HG03354 (cell line): Measurements from ENCODE around the gene NAV2.

Source experiments
- ATAC-seq: cut with Tn5 transposase; IDR thresholded peaks from one replicate; pipeline ENCODE4 v1.9.1; 2021; ENCODE audit warnings: mild to moderate bottlenecking; ENCODE audit not compliant: unreplicated experiment, poor library complexity, severe bottlenecking

NAV2 gene

DNA sequence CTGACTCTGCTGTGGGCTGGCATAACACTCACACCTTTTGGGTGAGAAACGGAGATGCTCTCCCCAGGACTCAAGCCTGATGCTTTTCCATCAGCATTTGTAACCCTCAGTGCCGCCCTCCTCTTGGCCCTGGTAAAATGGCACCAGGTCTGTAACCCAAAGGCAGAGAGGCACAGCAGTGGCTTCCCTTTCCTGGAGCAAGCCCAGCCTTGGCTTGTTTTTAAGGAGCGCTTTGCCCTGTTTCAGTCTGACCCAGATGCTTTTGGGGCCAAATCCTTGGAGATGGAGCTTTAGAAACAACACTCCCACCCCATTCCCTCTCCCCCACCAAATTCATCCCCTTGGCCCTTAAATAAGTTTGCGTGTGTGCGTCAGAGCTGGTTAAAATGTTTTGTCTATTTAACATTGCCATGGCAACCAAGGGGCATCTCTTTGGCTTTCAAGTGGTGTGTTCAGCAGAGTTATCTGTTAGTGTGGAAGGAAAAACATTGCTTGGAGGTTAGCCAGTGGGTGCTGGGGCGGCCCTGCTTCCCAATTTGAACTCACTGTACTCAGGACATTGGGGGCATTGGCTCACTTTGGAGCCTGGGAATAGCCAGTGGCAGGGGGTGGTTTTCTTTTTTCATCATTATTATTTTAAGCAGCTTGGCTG, 134.1 kb downstream of the NAV2 start:
- ATAC-seq = no peak

DNA sequence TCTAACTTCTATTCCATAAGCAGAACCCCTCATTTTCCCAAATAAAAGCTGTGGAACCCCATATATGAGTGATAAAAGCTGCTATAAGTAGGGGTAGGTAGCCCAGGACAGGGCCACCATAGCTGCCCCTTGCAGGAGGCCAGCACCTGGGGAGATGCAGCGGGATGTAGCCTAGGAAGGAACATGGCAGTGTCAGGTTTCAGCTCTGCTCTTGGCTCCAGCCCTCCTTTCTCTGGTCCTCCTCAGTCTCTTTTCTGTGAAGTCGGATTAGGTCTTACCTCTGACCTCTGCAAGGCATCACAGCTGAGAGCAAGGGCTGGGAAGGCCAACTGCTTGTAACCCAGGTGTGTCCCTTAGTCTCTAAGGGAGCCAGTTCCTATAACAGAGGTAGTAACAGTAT, 135.6 kb downstream of the NAV2 start:
- no peak for ATAC-seq

DNA sequence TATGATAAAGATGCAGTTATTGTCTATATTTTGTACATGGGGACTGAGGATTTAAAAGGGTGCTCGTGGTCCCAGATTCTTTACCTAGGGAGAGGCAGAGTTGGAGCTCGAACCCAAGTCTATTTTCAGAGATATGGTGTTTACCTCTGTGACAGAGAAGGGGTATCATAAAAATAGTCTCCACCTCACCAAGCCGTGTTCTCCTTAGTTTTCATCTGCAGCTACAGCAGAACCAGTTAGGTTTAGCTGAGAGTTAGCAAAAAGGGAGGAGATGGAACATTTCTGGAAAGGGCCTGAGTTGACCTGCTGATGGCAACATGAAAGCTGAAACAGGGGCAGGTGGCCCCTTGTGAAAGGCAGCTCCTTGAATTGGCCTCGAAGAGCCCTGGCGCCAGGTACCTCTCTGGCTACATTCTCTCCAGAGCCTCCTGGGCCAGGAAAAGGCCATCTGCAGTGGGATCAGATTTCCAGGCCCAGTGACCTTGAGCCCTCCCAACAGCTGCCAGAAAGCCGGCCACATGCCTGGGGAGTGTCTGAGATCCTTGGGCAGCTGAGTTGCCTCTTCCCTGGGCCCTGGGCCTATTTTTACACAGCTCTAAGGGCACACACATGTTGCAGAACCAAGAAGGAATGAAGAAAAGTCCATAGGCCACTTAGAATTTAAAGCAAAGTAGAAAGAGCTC, 136.6 kb downstream of the NAV2 start:
- no peak for ATAC-seq

DNA sequence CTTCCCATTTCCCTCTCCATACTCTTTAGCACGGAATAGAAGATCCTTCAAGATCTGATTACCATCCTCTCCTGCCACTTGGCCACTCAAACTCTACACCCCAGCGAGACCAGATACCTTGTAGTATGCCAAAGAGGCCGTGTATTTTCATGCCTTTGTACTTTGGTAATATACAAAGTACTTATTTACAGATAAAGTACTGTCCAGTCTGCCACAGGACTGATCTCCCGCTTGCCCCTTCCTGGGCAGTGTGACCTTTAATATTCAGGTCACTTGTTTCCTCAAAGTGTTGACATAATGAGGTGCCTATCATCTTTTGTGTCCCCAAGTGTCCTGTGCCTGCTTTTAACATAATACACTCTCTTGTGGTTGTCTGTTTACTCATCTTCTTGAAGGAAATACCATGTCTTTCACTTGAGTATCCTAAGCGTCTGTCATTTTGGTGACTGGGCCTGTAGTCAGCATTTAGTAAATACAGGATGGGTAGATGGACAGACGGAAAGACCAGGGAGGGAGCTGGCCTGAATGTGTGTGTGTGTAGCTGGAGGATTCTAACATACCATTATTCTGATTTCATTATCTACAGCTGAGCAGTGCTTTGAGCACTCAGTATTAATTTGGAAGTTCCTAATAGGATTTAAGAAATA, 137.4 kb downstream of the NAV2 start:
- ATAC-seq = no peak

DNA sequence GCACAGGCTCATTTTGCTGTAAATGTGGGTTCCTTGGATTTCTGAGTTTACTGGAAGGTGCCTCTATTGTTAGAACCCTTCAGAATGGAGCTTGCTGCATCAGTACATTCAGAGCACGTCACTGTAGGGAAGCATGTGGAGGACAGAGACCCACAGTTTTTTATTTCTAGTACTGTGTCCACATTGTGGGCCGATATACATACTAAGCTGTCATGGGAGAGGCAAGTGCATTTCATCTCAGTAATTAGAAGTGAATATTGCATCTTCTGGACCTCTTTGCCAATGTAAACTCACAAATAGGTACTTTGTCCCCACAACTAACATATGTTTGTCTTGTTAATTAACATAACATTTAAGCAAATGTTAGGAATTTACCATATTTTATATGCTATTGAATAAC, 139.7 kb downstream of the NAV2 start:
- no peak for ATAC-seq

DNA sequence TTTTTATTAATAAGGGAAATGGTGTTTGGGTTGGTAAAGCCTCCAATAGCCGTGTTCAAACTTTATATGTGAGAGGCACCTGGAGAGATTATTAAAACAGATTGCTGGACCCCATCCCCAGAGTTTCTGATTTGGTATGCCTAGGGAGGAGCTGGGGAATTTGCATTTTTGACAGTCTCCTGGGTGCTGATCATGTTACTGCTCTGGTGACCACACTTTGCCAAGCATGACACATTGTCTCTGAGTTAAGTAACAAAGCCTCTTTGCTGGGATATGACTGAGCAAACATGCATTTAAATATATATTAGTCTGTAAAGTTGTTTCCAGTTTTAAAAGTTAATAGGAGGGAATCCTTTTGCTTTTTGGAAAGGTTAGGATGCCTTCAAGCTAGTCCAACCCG, 140.4 kb downstream of the NAV2 start:
- no peak for ATAC-seq

DNA sequence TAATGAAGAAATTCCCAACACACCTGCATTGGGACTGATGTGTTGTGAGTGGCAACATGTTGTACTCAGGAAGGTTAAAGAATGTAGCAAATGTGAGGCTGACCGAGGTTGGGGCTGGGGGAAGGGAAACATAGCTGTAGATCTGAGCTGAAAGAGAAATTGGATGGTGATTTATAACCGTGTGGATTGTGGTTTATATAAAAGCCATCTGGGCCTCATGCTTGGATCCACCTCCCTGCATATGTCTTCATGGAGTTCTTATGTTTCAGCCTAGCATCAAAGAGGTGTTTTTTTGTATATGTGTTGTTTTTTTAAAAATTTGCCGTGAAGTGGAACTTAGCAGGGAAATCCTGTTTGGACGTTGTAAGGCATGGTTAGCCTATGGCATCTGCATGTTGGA, 141.3 kb downstream of the NAV2 start:
- no peak for ATAC-seq

DNA sequence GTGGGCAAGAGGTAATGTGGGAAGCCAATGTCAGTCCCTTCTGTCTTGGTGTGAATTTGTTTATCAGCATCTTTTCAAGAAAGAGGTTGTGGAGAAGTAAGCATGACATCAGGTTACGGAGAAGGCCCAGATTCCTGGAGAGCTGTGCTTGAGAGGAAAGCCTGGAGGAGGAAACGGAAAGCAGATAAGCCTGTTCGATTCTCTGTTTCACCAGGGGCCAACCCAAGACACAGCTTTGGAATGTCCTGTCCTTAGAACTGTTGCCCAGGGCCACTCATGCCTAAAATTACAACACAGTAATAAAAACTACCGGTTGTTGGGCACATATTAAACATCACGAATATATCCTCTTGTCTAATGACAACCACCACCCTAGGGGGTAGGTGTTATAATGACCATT, 148.5 kb downstream of the NAV2 start:
- no peak for ATAC-seq

DNA sequence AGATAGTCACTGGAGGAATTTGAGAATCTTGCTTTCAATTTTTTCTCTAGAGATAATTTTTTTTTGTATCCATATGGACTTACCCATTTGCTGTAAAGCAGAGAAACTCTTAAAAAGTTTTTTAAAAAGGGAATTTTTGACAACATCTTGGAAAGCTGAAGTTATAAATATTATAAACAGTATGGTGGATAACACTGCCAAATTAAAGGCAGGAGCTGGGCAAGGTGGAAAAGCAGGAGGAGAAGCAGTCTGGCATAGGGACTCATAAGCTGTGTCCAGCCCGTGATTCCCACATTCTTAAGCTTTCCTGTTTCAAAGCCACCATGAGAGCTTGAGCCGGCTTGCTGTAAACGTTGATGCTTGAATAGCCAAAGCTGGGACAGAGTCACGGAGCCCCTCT, 149.5 kb downstream of the NAV2 start:
- no peak for ATAC-seq

DNA sequence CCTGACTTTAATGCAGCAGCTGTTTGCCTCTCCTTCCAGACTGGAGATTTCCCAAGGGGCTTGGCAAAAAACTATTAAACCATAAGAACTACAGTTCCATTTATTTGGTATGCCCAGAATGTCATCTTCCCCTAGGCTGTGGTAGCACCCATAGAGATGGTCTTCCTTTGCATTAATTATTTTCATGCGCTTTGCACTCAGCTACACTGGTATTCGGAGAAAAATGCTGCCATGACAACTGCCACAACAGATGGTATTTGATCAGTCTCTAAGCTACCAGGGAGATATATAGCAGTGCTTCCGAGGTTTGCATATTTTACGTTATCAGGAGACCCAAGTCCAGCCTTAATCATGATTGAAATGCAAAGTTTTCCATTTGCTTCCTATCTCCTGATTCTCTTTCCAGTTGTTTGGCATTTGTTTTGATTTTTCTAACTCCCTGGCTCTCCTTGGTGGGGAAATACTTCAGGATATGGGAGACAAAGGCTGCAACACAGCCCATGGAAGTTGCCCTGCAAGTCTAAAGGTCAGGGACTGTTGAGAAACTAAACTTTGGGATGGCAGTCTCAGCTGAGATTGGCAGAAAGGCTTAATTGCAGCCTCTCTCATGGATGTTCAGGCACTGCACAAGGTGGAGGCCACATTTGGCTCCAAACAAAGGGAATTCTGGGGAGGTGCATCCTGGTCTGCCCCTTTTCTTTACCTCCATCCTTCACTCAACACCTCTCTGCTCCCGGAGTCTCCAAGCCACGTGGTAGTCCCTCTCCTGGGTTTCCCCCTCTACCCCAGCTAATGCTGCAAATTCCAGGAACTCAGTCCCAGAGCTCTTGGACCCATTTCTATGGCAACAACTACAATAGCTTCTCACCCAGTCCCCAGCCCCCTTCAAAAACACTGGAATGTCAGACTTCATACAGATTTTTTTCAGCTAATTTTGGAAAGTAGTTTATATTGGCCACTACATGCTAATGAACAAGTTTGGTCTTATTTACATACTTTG, 151.8 kb downstream of the NAV2 start:
- ATAC-seq = no peak

DNA sequence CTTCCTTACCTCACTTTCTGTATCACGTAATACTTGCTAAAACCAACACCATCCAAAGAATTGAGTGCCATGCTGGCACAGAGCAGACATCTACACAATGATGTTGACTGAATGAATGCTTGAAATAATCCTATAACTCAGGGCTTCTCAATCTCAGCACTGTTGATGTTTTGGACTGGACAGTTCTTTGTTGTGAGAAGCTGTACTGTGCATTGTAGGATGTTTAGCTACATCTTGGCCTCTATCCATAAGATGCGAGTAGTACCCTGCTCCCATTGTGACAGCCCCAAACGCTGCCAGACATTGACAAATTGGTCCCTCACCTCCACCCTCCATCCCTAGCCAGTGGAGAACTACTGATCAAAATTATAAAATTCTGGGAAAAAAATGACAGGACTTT, 153.4 kb downstream of the NAV2 start:
- ATAC-seq = no peak

DNA sequence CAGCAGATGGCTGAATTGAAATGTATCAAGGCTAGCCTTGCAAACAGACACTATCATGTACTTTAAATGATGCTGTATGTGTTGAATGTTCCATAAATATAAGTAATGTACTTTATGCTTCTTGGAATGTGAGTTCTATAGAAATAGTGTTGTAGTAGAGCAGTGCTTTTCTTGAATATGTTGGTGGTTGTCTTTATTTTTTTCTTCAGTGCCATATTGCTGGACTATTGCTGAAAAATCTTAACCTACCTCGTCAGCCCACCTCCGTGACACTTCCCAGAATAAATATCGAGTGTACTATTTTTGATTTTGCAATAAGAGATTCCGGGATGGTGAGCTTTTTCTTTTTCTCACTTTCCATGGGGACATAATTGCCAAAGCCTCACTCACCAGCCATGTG, 153.9 kb downstream of the NAV2 start:
- ATAC-seq = no peak

DNA sequence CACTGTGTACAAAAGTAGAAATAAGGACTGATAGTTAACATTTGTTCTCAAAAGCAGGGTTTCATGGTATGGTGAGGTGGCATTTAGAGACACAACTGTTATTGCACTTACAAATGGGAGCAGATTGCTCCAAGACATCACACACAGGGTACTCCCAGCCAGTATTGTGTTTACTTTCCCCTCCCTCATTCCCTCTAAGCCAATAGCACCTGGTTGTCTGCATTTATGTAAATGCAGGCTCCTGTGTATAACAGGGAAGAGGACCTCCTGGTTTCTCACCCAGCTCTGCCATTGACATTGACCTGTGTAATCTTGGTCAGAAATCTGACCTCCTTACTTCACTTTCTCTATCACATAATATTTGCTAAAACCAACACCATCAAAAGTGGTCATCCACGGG, 154.4 kb downstream of the NAV2 start:
- ATAC-seq = no peak

DNA sequence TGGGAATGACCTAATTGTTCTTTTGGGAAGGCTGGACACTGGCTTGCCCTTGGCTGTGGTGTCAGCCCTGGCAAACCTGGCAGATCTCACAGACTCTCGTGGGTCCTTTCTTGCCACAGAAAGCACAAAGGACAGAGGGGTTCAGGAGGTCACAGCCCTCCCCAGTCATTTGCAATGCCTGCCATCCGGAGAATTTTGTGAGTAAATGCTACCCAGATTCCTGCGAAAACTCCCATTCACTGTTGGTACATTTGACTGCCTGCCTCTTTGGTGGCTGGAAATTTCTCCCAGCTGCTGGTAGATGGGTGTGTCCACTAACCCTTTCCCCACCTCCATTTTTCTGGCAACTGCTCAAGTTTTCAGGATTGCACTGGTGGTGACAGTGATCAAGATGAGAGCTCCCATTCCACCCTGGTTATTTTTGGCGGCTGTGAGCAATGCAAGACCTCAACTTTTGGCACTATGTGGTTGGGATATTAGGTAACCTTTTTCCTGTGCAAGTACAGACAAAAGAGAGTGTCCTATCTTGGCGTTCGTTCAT, 155.7 kb downstream of the NAV2 start:
- no peak for ATAC-seq

DNA sequence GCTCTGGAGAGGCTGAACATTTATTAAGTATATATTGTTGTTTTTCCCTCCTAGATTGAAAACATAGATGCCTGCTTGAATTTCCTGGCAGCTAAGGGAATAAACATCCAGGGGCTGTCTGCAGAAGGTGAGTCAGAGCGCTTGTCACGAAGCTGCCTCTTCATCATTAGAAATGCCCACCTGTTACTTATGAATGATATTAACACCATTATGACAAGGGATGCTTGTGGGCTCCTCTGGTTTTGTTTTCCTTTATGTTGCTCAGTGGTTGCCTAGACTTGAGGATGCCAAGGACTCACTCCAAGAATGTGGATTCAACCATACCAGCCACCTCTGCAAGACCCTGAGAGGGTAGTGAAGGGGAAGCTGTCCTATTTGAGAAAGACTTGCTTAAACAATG, 156.2 kb downstream of the NAV2 start:
- no peak for ATAC-seq

DNA sequence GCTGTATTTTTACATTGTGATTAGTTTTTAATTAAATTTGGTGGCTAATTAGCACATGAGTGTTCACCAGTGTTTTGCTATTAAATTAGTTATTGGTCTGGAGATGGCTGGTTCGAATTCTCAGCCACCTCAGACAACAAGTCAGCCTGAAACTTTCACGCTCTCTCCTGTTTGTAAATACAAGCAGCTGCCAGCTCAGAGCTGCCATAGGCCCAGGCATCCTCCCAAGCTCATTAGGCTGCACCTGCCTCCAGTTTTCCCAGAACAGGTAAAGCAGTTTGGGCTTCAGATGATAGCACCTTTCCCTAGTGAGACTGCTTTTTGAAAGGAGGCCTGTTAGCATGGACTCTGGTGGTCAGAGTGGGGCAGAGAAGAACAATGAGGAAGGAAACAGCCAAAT, 156.8 kb downstream of the NAV2 start:
- no peak for ATAC-seq

DNA sequence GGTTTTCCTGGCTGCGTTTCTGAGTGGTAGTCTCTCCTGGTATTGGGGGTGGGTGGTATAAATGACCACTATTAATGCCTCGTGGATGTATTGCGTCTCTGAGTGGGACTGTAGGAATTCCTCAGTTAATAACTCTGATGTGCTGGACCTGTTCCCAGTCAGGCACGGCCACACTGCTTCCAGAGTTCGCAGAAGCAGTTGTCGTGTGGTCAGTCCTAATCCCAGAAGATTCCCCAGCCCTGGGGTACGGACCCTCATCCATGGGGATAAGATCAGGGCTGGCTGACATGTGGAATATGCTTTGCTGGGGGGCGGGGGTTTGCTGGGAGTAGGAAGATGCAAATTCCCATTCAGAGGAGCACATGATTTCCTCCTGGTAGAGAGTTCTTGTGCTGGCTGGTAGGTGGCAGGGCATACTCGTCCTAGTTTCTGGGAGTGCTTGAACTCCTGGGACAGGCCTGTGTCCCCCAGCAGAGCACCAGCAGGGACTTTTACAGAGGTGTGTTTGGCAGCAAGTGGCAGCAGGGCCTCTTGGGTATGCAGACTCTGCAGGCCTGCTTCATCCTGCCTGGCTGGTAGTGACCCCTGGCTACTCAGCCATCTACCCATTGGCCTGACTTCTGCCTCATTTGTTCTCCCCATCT, 157.4 kb downstream of the NAV2 start:
- no peak for ATAC-seq

DNA sequence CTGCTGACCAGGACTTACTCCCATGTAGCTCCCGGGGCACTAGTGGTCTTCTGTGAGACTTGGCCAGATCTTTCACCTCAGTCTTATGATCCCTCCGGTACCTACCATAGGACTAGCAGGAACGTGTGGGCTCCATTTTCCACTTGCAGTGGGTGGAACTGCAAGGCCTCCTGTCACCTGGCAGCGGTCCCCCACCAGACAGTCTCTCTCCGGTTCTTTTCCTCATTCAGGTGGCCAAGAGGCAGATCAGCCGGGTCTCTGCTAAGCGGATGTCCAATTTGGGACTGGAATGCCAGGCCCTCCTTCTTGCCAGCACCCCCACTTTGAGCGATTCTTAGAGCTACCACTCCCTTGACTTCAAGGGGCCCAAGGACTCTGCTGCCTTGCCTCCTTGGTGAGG, 158.9 kb downstream of the NAV2 start:
- no peak for ATAC-seq

DNA sequence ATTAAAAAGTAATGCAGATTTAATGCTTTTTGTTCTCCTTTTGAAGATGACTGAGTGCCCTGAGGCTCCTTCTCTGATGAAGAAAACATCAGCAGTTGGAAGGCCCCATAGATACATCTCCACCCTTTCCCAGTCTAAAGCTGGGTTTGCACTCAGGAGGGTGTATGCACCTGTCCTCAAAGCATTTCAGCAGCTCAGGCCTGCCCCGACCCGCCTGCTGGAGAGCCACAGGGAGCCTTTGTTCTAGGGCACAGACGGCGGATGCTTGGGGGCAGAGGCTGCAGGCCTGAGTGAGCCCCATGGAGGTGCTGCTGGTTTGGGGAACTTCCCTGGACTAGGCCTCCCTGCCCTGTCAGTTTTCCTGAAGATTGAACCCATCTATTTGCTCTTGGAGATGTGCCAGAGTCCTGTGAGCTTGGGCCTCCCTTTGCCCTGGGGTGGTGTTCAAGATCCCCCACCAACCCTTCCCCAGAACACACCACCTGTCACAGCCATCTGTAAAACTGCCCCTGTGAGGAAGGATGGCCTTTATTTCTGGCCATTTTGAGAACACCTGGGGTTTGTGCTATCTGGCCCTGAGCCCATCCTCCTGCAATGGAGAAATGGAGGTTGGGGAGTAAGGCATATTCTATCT, 160.0 kb downstream of the NAV2 start:
- ATAC-seq = no peak
